Measurements from ENCODE around the gene ITGB4. TPM values are rescaled to one million over a fixed set of nuclear protein-coding genes. Genes with fewer than 3 reads are reported as not detected.
A peak's percentile ranks its signal among the peaks of the same experiment; 100 is the strongest.

The ITGB4 gene
- total and polyA plus RNA-seq, 9 of the 15 experiments (the other 6 are each of a cell fraction or from before 2014, with no cell fraction given): 0.05 to 2.8 (median 0.76) TPM; not detected in 3

- TF ChIP-seq AFF1 (IDR thresholded peaks at IDR 0.05; ENCODE audit: low read depth in 1 of 2, partially characterized antibody in 2 of 2): peak in 1 of 2 experiments; percentile 19
- TF ChIP-seq NR4A1 (CRISPR knock-in tag; IDR thresholded peaks at IDR 0.05): 0 out of 2 replicates have a peak, but pooled peaks have one; percentile 51
- TF ChIP-seq NR4A1 (tag; IDR thresholded peaks at IDR 0.05): peak; percentile 98
- TF ChIP-seq ZNF140 (CRISPR knock-in tag; IDR thresholded peaks at IDR 0.05): peak; percentile 21; the same call in 1 of the 2 replicates
- TF ChIP-seq NEUROD1 (IDR thresholded peaks at IDR 0.05; ENCODE audit: borderline replicate concordance, low read depth, low read length, partially characterized antibody): peak; percentile 93
- peak; percentile 99 for TF ChIP-seq NFRKB (IDR thresholded peaks at IDR 0.05; ENCODE audit: low read depth)
- no peak; the same call in 1 of the 2 replicates for TF ChIP-seq TEAD2 (tag; IDR thresholded peaks at IDR 0.05)
- peak; percentile 94 for TF ChIP-seq ZNF511 (CRISPR knock-in tag; IDR thresholded peaks at IDR 0.05)
- no peak for TF ChIP-seq ZNF398 (CRISPR knock-in tag; IDR thresholded peaks at IDR 0.05)
- TF ChIP-seq U2AF2 (optimal IDR thresholded peaks at IDR 0.05; ENCODE audit: low read depth, low read length): no peak
- no peak for TF ChIP-seq HDAC3 (IDR thresholded peaks at IDR 0.05; ENCODE audit: borderline replicate concordance, partially characterized antibody)
- 0 out of 2 replicates have a peak, but pooled peaks have one; percentile 61 for TF ChIP-seq ELF2 (CRISPR knock-in tag; IDR thresholded peaks at IDR 0.05)
- TF ChIP-seq HMGN3 (IDR thresholded peaks at IDR 0.05; ENCODE audit: borderline replicate concordance, extremely low read depth, insufficient read length, low read depth, low read length): peak; percentile 96
- TF ChIP-seq MTA3 (IDR thresholded peaks at IDR 0.05; ENCODE audit: borderline replicate concordance): 0 out of 2 replicates have a peak, but pooled peaks have one; percentile 82
- peak in 1 of 2 experiments; percentile 86; a peak in 2 of 3 replicates for TF ChIP-seq CBX3 (IDR thresholded peaks at IDR 0.05; ENCODE audit: borderline replicate concordance in 1 of 2, low read length in 2 of 2)
- no peak for TF ChIP-seq MCM7 (IDR thresholded peaks at IDR 0.05)
- peak in 2 of 3 experiments; percentile 54 to 65 for TF ChIP-seq YY1 (IDR thresholded peaks at IDR 0.05; ENCODE audit: borderline replicate concordance in 1 of 3, control insufficient read depth in 1 of 3, extremely low read depth in 1 of 3, insufficient read depth in 3 of 3, insufficient read length in 1 of 3, insufficient replicate concordance in 2 of 3, low read depth in 1 of 3, low read length in 2 of 3)
- no peak for TF ChIP-seq RFX5 (IDR thresholded peaks at IDR 0.05; ENCODE audit: low read depth, low read length)
These were observed 64.0 kb downstream of the ITGB4 start (continued) for GRCh38 chr17:75785016-75785890.

All from K562 (cell line).